Skeletal muscle tissue (tissue), 4 donors: ENCODE results near the gene SPATC1L. TPM values are rescaled to one million over a fixed set of nuclear protein-coding genes. Genes with fewer than 3 reads are reported as not detected.
"Not testable (repeated sequence)": the region's sequence is repeated elsewhere in the genome, so short reads cannot be mapped to it uniquely, and the experiment has no call there.

Experiments used
- H3K27ac ChIP-seq: one replicate; pipeline ENCODE4 v1.7.0; 2013; ENCODE audit warnings: mild to moderate bottlenecking, low read depth, low read length, inconsistent platforms
- H3K27me3 ChIP-seq, 3 donors: one replicate each; pipeline ENCODE4 v1.7.0; 2013; ENCODE audit warnings: low read length in 3 of 3; ENCODE audit not compliant: control insufficient read depth in 3 of 3, insufficient read depth in 3 of 3
- H3K36me3 ChIP-seq, 3 donors: one replicate each; pipeline ENCODE4 v1.7.0; 2013; ENCODE audit warnings: low read length in 3 of 3; ENCODE audit not compliant: control insufficient read depth in 3 of 3, insufficient read depth in 3 of 3
- H3K4me1 ChIP-seq, 3 donors: one replicate each; pipeline ENCODE4 v1.7.0; 2013; ENCODE audit warnings: low read length in 3 of 3, mild to moderate bottlenecking in 3 of 3; ENCODE audit not compliant: control insufficient read depth in 3 of 3, insufficient read depth in 3 of 3
- H3K4me3 ChIP-seq, 3 donors: one replicate each; pipeline ENCODE4 v1.7.0; 2013; ENCODE audit warnings: low read length in 3 of 3
- H3K9ac ChIP-seq, 3 donors: one replicate each; pipeline ENCODE4 v1.7.0; 2013; ENCODE audit warnings: low read length in 3 of 3, mild to moderate bottlenecking in 3 of 3, moderate library complexity in 2 of 3, low read depth in 1 of 3
- H3K9me3 ChIP-seq, 3 donors: one replicate each; pipeline ENCODE4 v1.7.0; 2013; ENCODE audit warnings: low read length in 3 of 3; ENCODE audit not compliant: control insufficient read depth in 3 of 3
- total RNA-seq: library from RNA; depleted of rRNA; stranded (reverse); fragments of >200 nt; gene quantifications from one replicate; pipeline ENCODE4 v1.2.3, GENCODE V29; 2014
- donor health status: Osteomylitis.

SPATC1L gene
- total RNA-seq, 1 donor from 2014 or later: 1.6 TPM

DNA sequence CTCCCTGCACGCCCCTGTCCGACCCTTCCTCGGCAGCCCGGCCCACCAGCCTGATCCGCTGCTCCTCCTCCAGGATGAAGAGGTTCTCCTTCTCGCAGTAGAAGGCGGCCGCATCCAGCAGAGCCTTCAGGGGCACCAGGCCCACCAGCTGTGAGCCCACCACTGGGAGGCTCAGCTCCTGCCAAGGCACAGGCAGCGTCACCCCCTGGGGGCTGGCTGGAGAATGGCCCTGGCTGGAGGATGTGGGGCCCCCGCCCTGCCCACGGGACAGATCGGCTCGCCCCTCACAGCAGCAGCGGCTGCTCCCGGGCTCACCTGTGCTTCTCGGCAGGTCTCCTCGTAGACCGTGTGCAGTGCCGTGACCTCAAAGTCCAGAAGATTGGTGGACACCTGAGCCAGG, 34.2 kb downstream of the SPATC1L start:
- no peak overlapping the region for H3K4me3 ChIP-seq
- no peak overlapping the region for H3K9ac ChIP-seq
- no peak overlapping the region for H3K27ac ChIP-seq
- peaks cover 0 to 14% (median 11%) of the 10 kb centered on the region in 3 donors for H3K4me1 ChIP-seq
- no peaks in the 10 kb centered on the region for H3K36me3 ChIP-seq
- peaks cover 6 to 14% (median 11%) of the 10 kb centered on the region in 3 donors for H3K27me3 ChIP-seq
- H3K9me3 ChIP-seq: no peaks in the 10 kb centered on the region

DNA sequence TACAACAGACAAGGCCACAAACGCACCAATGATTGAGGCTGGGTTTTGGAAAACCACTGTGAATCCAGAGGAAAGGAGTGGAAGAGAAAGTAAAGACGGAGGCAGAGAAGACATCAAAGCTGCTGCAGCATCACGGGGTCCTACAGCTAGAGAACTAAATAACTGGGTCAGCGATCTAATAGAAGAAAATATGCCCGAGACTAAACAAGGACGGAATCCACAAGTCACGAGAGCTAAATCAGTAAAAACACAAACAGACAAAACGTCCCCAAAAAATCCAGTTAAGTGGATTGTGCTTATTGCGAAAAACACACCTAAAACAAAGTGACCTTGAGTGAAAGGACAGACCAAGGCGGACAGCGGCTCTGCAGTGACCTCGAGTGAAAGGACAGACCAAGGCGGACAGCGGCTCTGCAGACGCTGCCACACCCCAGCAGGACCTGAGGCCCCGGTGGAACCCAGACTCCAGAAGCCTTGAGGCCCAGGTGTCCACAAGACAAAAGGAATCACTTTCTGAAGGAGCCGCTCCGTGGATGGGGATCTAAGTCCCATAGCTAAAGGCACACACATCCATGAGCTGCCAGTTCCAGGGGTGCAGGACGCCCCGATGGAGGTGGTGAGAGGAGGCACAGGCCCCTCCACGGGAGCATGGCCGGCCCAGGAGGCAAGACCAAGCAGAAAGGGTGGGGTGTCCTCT, 34.9 kb downstream of the SPATC1L start:
- no peak overlapping the region for H3K4me3 ChIP-seq
- no peak overlapping the region for H3K9ac ChIP-seq
- H3K9me3 ChIP-seq: no peaks in the 10 kb centered on the region
- peaks cover 0 to 14% (median 11%) of the 10 kb centered on the region in 3 donors for H3K4me1 ChIP-seq
- H3K27me3 ChIP-seq: peaks cover 6 to 14% (median 11%) of the 10 kb centered on the region in 3 donors
- H3K36me3 ChIP-seq: no peaks in the 10 kb centered on the region
- H3K27ac ChIP-seq: no peak overlapping the region

DNA sequence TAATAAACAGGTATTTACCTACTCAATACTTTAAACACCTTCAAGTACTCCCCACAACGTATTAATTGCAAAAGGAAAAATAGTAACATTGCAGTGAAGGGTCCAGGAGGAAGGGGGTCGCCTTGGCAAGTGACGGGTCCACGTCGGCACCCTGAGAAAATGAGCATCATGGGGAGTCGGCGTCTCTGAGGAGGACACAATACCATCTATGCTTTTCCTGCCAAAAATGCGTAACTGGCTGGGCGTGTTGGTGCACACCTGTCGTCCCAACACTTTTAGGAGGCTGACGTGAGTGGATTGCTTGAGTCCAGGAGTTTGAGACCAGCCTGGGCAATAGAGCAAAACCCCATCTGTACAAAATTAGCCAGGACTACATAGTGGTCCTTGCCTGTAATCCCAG, 36.2 kb downstream of the SPATC1L start:
- H3K27ac ChIP-seq: no peak overlapping the region
- H3K4me1 ChIP-seq: peaks cover 5 to 9% (median 8%) of the 10 kb centered on the region in 3 donors
- H3K36me3 ChIP-seq: no peaks in the 10 kb centered on the region
- H3K9ac ChIP-seq: no peak overlapping the region
- H3K9me3 ChIP-seq: no peaks in the 10 kb centered on the region
- peaks cover 3 to 14% (median 11%) of the 10 kb centered on the region in 3 donors for H3K27me3 ChIP-seq
- H3K4me3 ChIP-seq: no peak overlapping the region

DNA sequence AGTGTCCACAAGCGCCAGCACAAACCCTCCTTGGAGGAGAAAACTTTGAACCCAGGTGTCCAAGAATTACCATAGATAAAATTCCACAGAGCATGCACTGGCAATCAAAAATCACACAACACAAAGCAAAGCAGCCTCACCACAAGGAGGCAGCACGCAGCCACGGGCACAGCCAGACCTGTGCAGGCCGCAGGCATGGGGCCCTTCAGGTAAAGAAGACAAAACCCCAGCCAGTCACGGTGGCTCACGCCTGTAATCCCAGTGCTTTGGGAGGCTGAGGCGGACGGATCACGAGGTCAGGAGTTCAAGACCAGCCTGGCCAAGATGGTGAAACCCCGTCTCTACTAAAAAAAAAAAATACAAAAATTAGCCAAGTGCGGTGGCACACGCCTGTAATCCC, 36.8 kb downstream of the SPATC1L start:
- H3K36me3 ChIP-seq, H3K4me1 ChIP-seq, H3K4me3 ChIP-seq, H3K9me3 ChIP-seq, H3K9ac ChIP-seq, H3K27ac ChIP-seq: not testable (repeated sequence)
- peaks cover 3 to 11% (median 10%) of the 10 kb centered on the region in 3 donors for H3K27me3 ChIP-seq

DNA sequence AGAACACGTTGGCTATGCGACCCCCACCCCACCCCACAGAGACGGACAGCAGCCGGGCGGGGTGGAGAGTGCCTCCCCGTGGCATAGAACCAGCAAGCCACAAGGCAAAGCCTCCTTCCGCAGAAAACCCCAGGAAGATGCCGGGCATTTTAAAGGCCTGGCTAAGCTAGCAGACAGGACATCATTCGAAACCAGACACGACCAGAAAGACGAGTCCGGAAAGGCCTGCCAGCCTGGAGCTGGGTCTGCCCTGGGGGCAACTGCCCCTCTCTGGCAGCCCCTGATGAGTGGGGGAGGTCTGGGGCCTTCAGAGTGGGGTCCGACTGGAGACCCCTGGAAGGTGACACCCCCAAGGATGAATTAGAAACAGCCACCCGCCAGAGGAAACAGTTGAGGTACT, 37.4 kb downstream of the SPATC1L start:
- H3K27ac ChIP-seq: no peak overlapping the region
- no peak overlapping the region for H3K4me3 ChIP-seq
- peaks cover 3 to 10% (median 7%) of the 10 kb centered on the region in 3 donors for H3K27me3 ChIP-seq
- H3K36me3 ChIP-seq: no peaks in the 10 kb centered on the region
- H3K9me3 ChIP-seq: no peaks in the 10 kb centered on the region
- H3K4me1 ChIP-seq: peaks cover 0 to 5% (median 3%) of the 10 kb centered on the region in 3 donors
- no peak overlapping the region for H3K9ac ChIP-seq

DNA sequence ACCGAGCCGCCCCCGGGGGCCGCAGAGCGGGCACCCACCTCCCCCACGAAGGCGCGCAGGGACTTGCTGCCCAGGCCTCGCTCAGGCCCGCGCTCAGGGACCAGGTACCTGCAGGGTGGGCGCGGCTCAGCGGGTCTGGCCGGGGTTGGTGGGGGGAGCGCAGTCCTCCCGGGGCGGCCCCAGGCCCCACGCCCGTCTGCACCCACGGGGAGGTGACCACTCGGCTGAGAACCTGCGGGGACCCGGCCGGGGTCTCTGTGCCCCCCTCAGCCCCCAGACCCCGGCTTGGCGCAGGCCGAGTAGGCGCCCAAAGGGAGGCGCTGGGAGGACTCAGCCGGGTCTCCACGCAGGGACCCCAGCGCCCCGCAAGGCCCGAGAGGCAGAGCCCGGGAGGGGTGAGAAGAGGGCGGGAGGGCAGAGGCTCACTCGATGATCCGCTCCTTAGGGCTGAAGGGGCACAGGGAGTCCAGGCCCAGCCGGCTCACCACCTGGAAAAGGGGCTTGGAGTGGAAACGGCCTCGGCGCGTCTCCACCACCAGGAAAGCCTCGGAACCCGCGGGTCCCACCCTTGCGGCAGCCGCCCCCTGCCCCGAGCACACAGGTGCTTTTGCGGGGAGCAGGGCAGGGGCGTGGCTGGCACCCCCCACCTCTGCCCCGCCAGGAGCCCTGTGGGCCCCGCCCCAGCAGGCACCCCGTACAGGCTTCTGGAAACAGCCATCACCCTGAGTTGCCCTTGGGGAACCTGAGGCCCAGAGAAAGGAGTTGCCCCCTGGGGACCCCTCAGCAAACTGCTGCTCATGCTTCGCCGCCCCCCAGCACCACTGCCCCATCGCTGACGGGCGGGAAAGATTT, 38.2 kb downstream of the SPATC1L start:
- Histone ChIP-seq H3K27me3 (peaks cover 3 to 10% (median 5%) of the 10 kb centered on the region in 3 donors), H3K36me3 (no peaks in the 10 kb centered on the region), H3K9me3 (no peaks in the 10 kb centered on the region), H3K9ac (no peak overlapping the region), H3K27ac (no peak overlapping the region), H3K4me1 (peaks cover 0 to 5% (median 3%) of the 10 kb centered on the region in 3 donors), H3K4me3 (no peak overlapping the region)

DNA sequence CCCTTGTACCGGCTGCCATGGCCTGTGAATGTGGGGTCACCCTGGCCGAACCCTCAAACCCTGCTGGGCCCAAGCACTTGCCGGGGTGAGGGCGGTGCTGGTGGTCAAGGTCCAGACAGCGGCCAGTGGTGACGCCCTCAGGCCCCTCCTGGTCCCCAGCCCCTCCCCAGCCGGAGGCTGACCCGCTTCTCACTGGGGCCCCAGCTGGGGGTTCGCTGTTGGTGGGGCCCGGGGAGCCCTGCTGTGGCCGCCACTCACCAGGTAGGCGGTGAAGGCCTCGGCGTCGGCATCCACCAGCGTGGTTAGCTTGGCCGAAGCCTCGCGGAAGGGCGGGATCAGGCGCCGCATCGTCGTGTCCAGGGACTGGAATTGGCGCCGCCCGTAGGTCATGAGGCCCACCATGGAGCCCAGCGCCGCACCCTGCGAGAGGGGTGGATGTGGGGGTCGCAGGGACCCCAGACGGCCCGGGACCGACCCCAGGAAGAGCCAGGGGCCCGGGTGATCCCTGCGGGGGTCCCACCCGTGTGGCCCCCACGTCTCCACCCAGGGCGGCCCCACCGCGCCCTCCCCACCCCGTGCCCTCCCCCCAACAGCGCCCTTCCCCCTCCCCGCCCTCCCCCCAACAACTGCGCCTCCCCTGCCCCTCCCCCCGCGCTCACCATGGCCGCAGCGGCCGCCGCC, 39.0 kb downstream of the SPATC1L start:
- H3K9ac ChIP-seq: no peak overlapping the region
- peaks cover 0 to 5% (median 3%) of the 10 kb centered on the region in 3 donors for H3K4me1 ChIP-seq
- no peak overlapping the region for H3K27ac ChIP-seq
- H3K9me3 ChIP-seq: no peaks in the 10 kb centered on the region
- H3K27me3 ChIP-seq: peaks cover 1 to 7% (median 1%) of the 10 kb centered on the region in 3 donors
- no peak overlapping the region for H3K4me3 ChIP-seq
- no peaks in the 10 kb centered on the region for H3K36me3 ChIP-seq

DNA sequence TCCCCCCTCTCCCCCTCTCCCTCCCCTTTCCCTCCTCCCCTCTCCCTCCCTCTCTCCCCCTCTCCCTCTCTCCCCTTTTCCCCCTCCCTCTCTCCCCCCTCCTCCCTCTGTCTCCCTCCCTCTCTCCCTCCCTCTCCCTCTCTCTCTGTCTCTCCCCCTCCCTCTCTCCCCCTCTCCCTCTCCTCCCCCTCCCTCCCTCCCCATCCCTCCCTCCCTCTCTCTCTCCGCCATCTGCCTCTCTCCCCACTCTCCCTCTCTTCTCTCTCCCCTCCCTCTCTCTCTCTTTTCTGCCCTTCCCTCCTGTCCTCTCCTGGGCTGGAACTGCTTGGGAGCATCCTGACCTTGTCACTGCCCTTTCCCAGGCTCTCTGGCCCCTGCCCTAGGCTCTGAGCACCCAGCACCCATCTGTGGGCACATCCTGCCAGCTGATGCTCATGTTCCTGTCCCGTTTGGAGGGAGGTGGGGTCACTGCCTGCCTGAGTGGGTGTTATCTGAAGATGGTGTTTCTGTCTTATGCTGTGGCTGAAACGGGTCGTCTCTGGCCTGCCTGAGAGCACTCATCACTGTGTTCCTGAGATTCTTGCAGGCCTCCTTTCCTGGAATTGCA, 39.7 kb downstream of the SPATC1L start:
- Histone ChIP-seq H3K4me3 (no peak overlapping the region), H3K27me3 (peaks cover 3 to 6% (median 4%) of the 10 kb centered on the region in 3 donors), H3K36me3 (no peaks in the 10 kb centered on the region), H3K4me1 (peaks cover 0 to 5% (median 3%) of the 10 kb centered on the region in 3 donors), H3K9ac (no peak overlapping the region), H3K27ac (no peak overlapping the region), H3K9me3 (no peaks in the 10 kb centered on the region)

DNA sequence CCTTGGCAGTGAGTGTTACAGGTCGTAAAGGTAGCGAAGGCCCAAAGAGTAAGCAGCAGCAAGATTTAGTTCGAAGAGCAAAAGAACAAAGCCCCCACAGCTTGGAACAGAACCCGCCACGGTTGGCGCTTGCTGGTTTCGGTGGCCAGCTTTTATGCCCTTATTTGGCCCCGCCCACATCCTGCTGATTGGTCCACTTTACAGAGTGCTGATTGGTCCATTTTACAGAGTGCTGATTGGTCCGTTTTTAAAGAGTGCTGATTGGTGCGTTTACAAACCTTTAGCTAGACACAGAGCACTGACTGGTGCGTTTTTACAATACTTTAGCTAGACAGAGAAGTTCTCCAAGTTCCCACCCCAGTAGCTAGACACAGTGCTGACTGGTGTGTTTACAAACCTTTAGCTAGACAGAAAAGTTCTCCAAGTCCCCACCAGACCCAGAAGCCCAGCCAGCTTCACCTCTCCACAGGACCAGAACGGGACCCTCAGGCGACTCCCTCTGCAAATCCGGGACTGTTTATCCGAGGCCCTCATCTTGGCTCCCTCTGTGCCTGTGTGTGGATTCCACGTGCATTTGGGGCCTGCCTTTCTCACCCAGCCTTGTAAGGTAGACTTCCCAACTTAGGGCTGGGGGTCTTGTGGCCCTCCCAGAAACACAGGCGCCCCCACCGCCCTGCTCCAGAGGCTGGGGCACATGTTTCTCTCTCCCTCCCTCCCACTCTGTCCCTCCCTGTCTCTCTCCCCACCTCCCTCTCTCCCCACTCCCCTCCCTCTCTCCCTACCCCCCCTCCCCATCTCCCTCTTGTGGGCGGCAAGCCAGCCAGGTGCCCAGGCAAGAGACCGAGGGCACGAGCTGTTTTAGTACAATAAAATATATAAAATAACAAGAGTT, 41.4 kb downstream of the SPATC1L start:
- Histone ChIP-seq H3K36me3 (no peaks in the 10 kb centered on the region), H3K27me3 (peaks cover 4 to 12% (median 6%) of the 10 kb centered on the region in 3 donors), H3K9ac (no peak overlapping the region), H3K9me3 (no peaks in the 10 kb centered on the region), H3K27ac (no peak overlapping the region), H3K4me1 (peaks cover 0 to 5% (median 3%) of the 10 kb centered on the region in 3 donors), H3K4me3 (no peak overlapping the region)
